Transverse colon (tissue), 4 donors: ENCODE measurements around the gene TBX3. TPM values are rescaled to one million over a fixed set of nuclear protein-coding genes. Genes with fewer than 3 reads are reported as not detected.
"Not testable (repeated sequence)": the region's sequence is repeated elsewhere in the genome, so short reads cannot be mapped to it uniquely, and the experiment has no call there.

Experiments used
- DNase-seq: peaks from one replicate; pipeline ENCODE4 v3.0.0-alpha.2; 2019
- H3K27ac ChIP-seq, 4 donors: fragments of 200-600 bp; sonication (generic); 2 replicates each; pipeline ENCODE4 v1.5.1; 2016 to 2018; ENCODE audit warnings: inconsistent platforms in 4 of 4
- H3K27me3 ChIP-seq: fragments of 200-600 bp; sonication (generic); 2 replicates; pipeline ENCODE4 v1.5.1; 2017; ENCODE audit warnings: inconsistent platforms
- H3K36me3 ChIP-seq, 4 donors: fragments of 200-600 bp; sonication (generic); 2 replicates each; pipeline ENCODE4 v1.5.1; 2017 to 2019; ENCODE audit warnings: inconsistent platforms in 4 of 4
- H3K4me1 ChIP-seq, 4 donors: fragments of 200-600 bp; sonication (generic); 2 replicates each; pipeline ENCODE4 v1.5.1; 2017 to 2020; ENCODE audit warnings: inconsistent platforms in 4 of 4
- H3K4me3 ChIP-seq, 4 donors: fragments of 200-600 bp; sonication (generic); 1 replicate in 1 of 4; 2 replicates in 3 of 4; pipeline versions ENCODE4 v1.5.1 to v1.6.1; 2017 to 2019; ENCODE audit warnings: inconsistent platforms in 4 of 4
- H3K9me3 ChIP-seq, 2 donors: fragments of 200-600 bp; sonication (generic); 2 replicates each; pipeline ENCODE4 v1.5.1; 2017 to 2019; ENCODE audit warnings: inconsistent platforms in 2 of 2
- EP300 ChIP-seq: sonication (generic); formaldehyde crosslinking; IDR thresholded peaks from one replicate; pipeline ENCODE4 v1.6.1; 2017; ENCODE audit warnings: antibody characterized with exemption, low read depth
- POLR2A ChIP-seq: fragments of 450-650 bp; IDR thresholded peaks from one replicate; pipeline ENCODE4 v1.6.1; 2016; ENCODE audit warnings: antibody characterized with exemption, mild to moderate bottlenecking, moderate library complexity
- POLR2AphosphoS5 ChIP-seq, 3 donors: sonication (generic); formaldehyde crosslinking; IDR thresholded peaks; one replicate each; pipeline ENCODE4 v1.6.1; 2016; ENCODE audit warnings: antibody characterized with exemption in 3 of 3
- WGBS, 2 donors: methylation state at CpG; one replicate each; pipeline ENCODE4 v1.1.5; 2018; ENCODE audit warnings: low coverage in 1 of 2; 5-methylcytosine and 5-hydroxymethylcytosine counted together
- in situ Hi-C, 4 donors: fragments of 200-750 bp; cut with MboI; loops; one replicate each; pipeline versions ENCODE4 v1.15.0 to v1.15.1; 2017; ENCODE audit warnings: low sequenced_read_pairs in 3 of 4, low pct_ligation_motif_present in 1 of 4, low pct_unique_long_range_greater_than_20kb in 1 of 4
- intact Hi-C: fragments of 100-400 bp; cut with DNase I; formaldehyde crosslinking; loops from one replicate; pipeline ENCODE4 v1.15.1; 2023; ENCODE audit warnings: low total_unique reads
- total RNA-seq, 4 donors: library from RNA; depleted of rRNA; stranded (reverse); fragments of >200 nt; gene quantifications; one replicate each; pipeline ENCODE4 v1.1.0, GENCODE V29; 2016
- TF ChIP-seq, protein P1 (sequence below), 5 experiments: fragments of 200-600 bp in 3 of 5; fragments of 450-650 bp in 2 of 5; sonication (generic) in 3 of 5; IDR thresholded peaks; 1 replicate in 2 of 5; 2 replicates in 3 of 5; pipeline ENCODE4 v1.5.1; 2016 to 2017; ENCODE audit warnings: antibody characterized with exemption in 5 of 5, inconsistent platforms in 3 of 5, mild to moderate bottlenecking in 2 of 5, moderate library complexity in 1 of 5

TBX3 gene
- total RNA-seq, 4 donors from 2014 or later, result 2.8 to 11.9 (median 5.9) TPM

DNA sequence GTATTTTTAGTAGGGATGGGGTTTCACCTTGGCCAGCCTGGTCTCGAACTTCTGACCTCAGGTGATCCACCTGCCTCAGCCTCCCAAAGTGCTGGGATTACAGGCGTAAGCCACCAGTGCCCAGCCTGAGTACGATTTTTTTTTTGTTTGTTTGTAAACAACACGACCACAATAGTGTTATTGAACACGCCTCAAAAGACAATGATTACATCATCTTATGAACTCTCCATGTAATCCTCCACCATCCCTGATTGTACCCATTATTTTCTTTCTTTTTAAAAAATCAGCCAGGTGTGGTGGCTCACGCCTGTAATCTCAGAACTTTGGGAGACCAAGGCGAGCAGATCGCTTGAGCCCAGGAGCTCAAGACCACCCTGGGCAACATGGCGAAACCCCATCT lies 25.1 kb upstream of the TBX3 start:
- Histone ChIP-seq H3K27ac (no peak overlapping the region), H3K4me1 (no peaks in the 10 kb centered on the region), H3K9me3 (peaks cover 0 to 4% of the 10 kb centered on the region in 2 donors), H3K27me3 (peaks cover 39% of the 10 kb centered on the region), H3K36me3 (no peaks in the 10 kb centered on the region), H3K4me3 (no peak overlapping the region)
- intact Hi-C loops, result no loop called here
- DNase-seq, result no peak
- WGBS, 2 donors, result 84 to 93% methylated on average over 8 to 9 of the region's 9 CpGs
- in situ Hi-C loops, result no loop called here
- TF ChIP-seq POLR2AphosphoS5 (IDR thresholded peaks at IDR 0.05) (no peak), POLR2A (no peak), EP300 (no peak)
- TF ChIP-seq, protein P1, sequence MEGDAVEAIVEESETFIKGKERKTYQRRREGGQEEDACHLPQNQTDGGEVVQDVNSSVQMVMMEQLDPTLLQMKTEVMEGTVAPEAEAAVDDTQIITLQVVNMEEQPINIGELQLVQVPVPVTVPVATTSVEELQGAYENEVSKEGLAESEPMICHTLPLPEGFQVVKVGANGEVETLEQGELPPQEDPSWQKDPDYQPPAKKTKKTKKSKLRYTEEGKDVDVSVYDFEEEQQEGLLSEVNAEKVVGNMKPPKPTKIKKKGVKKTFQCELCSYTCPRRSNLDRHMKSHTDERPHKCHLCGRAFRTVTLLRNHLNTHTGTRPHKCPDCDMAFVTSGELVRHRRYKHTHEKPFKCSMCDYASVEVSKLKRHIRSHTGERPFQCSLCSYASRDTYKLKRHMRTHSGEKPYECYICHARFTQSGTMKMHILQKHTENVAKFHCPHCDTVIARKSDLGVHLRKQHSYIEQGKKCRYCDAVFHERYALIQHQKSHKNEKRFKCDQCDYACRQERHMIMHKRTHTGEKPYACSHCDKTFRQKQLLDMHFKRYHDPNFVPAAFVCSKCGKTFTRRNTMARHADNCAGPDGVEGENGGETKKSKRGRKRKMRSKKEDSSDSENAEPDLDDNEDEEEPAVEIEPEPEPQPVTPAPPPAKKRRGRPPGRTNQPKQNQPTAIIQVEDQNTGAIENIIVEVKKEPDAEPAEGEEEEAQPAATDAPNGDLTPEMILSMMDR (IDR thresholded peaks at IDR 0.05), result no peak

DNA sequence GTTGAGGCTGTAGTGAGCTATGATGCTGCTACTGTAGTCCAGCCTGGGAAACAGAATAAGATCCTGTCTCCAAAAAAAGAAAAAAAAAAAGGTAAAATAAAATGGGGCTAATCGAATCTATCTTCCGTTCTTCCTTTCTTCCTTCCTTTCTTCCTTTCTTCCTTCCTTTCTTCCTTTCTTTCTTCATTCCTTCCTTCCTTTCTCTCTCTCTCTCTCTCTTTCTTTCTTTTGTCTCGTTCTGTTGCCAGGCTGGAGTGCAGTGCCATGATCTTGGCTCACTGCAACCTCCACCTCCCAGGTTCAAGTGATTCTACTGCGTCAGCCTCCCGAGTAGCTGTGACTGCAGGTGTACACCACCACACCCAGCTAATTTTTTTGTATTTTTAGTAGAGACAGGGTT lies 24.6 kb upstream of the TBX3 start:
- 88 to 91% methylated on average over 5 of the region's 5 CpGs for WGBS, 2 donors
- DNase-seq, H3K36me3 ChIP-seq, H3K4me3 ChIP-seq, intact Hi-C loops, in situ Hi-C loops, H3K27ac ChIP-seq, H3K4me1 ChIP-seq, H3K9me3 ChIP-seq: not testable (repeated sequence)
- H3K27me3 ChIP-seq, result peaks cover 43% of the 10 kb centered on the region

DNA sequence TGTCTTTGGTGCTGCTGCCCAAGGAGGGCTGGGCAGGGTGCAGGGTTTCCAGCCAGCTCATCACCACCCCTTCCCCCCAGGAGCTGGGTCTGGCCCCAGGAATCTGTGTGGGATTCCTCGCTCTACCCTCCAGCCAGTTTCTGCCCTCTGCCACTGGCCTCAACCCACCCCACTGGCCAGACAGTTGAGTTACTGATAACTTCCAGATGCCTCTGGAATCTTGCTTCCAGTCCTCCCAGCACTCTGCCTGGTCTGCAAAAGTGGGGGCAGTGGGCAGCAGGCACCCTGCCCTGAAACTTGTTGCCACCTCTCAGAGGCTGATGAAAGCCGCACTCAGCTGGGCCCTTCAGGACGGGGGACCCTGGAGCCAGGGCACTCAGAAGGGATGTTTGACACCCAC lies 20.1 kb upstream of the TBX3 start:
- no peak for DNase-seq
- no peaks in the 10 kb centered on the region for H3K4me1 ChIP-seq
- in situ Hi-C loops, result no loop called here
- no peak overlapping the region for H3K4me3 ChIP-seq
- intact Hi-C loops, result no loop called here
- WGBS, 2 donors, result 74% methylated on average over 3 of the region's 3 CpGs; no CpG with 5 or more reads in 1 of the 2 donors
- TF ChIP-seq, protein P1 (IDR thresholded peaks at IDR 0.05), result no peak
- no peak for TF ChIP-seq EP300
- no peak for TF ChIP-seq POLR2AphosphoS5 (IDR thresholded peaks at IDR 0.05)
- TF ChIP-seq POLR2A, result no peak
- peaks cover 56% of the 10 kb centered on the region for H3K27me3 ChIP-seq
- H3K27ac ChIP-seq, result no peak overlapping the region
- no peaks in the 10 kb centered on the region for H3K36me3 ChIP-seq
- H3K9me3 ChIP-seq, result no peaks in the 10 kb centered on the region

DNA sequence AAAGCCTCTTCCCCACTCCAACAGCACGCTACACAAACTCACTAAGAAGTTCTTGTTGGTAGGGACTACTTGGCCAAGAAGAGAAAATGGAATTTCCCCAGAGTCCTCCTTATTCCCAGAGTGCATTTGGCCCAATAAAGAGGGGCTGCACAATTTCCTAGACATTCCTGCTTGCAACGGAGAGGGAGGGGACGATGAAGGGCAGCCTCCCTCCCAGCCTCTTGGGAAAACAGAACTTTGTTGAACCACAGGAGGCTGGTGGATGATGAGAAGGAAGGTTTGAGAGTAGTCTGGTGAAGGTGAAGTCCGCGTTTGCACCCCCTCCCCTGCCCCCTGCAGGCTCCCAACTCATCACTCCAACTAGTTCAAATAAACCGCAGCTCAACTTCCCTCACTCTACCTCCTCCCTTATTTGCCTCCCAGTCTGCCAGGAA lies 19.1 kb upstream of the TBX3 start:
- peaks cover 63% of the 10 kb centered on the region for H3K27me3 ChIP-seq
- H3K4me1 ChIP-seq, result peaks cover 0 to 9% (median 3%) of the 10 kb centered on the region in 4 donors
- no peaks in the 10 kb centered on the region for H3K9me3 ChIP-seq
- no peak overlapping the region for H3K27ac ChIP-seq
- WGBS, 2 donors, result 0 to 24% methylated on average over 3 to 6 of the region's 6 CpGs
- no peak overlapping the region for H3K4me3 ChIP-seq
- no peak for DNase-seq
- no peaks in the 10 kb centered on the region for H3K36me3 ChIP-seq
- intact Hi-C loops (no loop called here), in situ Hi-C loops (no loop called here)
- TF ChIP-seq, protein P1 (IDR thresholded peaks at IDR 0.05), result no peak
- no peak for TF ChIP-seq EP300
- TF ChIP-seq POLR2A, result no peak
- TF ChIP-seq POLR2AphosphoS5 (IDR thresholded peaks at IDR 0.05), result no peak

DNA sequence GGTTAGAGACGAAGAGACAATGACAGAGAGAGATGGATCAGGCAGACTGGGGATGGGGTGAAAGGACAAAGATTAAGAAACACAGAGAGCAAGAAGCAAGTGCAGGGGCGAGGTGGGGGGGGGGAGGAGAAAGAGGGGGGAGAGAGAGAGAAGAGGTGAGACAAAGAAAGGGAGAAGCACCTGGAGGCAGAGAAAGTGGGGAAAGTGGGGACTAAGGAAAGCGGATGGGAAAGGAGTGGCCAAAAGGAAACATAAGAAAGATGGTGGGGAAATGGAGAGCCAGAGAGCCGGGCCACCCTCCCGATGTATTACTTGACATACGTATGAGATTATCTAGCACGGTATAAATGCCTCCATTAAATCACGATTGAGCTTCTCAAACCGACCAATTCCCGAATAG lies 18.5 kb upstream of the TBX3 start:
- intact Hi-C loops (no loop called here), in situ Hi-C loops (no loop called here)
- peaks cover 0 to 15% (median 9%) of the 10 kb centered on the region in 4 donors for H3K4me1 ChIP-seq
- peaks cover 69% of the 10 kb centered on the region for H3K27me3 ChIP-seq
- H3K9me3 ChIP-seq, result no peaks in the 10 kb centered on the region
- no peak overlapping the region for H3K27ac ChIP-seq
- TF ChIP-seq POLR2A (no peak), POLR2AphosphoS5 (IDR thresholded peaks at IDR 0.05) (no peak), EP300 (no peak)
- TF ChIP-seq, protein P1 (IDR thresholded peaks at IDR 0.05), result no peak
- DNase-seq, result no peak
- no peak overlapping the region for H3K4me3 ChIP-seq
- no peaks in the 10 kb centered on the region for H3K36me3 ChIP-seq
- WGBS, 2 donors, result 27 to 51% methylated on average over 8 to 10 of the region's 10 CpGs
